SU-DHL-6 (cell line): ENCODE measurements around the gene KLK5.
"Not testable (repeated sequence)": the region's sequence is repeated elsewhere in the genome, so short reads cannot be mapped to it uniquely, and the experiment has no call there.

ENCODE experiments used
- H2AFZ ChIP-seq: fragments of 200-600 bp; sonication (generic); 2 replicates; pipeline ENCODE4 v1.6.1; 2014; ENCODE audit warnings: low read depth, mild to moderate bottlenecking, moderate library complexity, mixed read lengths, antibody characterized with exemption, low read length; ENCODE audit not compliant: severe bottlenecking
- H3F3A ChIP-seq: fragments of 200-600 bp; shearing (Covaris generic); 2 replicates; pipeline ENCODE4 v1.6.0; 2016; ENCODE audit warnings: antibody characterized with exemption, mild to moderate bottlenecking; ENCODE audit not compliant: insufficient read depth
- H3K27ac ChIP-seq: fragments of 200-600 bp; sonication (generic); 2 replicates; pipeline ENCODE4 v1.5.1; 2016; ENCODE audit warnings: low read depth, mild to moderate bottlenecking, low read length, moderate library complexity, mixed read lengths
- H3K27me3 ChIP-seq: fragments of 200-600 bp; sonication (generic), shearing (Covaris generic); 2 replicates; pipeline ENCODE4 v1.6.0; 2014; ENCODE audit warnings: mild to moderate bottlenecking, low read length
- H3K36me3 ChIP-seq: fragments of 200-600 bp; sonication (generic); 2 replicates; pipeline ENCODE4 v1.6.1; 2014; ENCODE audit warnings: mild to moderate bottlenecking, low read length, mixed read lengths
- H3K4me2 ChIP-seq: fragments of 300-600, 200-600 bp; shearing (Covaris generic), sonication (generic); 2 replicates; pipeline ENCODE4 v1.6.0; 2014; ENCODE audit warnings: low read length, low read depth, mild to moderate bottlenecking; ENCODE audit not compliant: poor library complexity, severe bottlenecking
- H3K4me3 ChIP-seq: fragments of 200-600 bp; sonication (generic); 2 replicates; pipeline ENCODE4 v1.5.1; 2014; ENCODE audit warnings: antibody characterized with exemption, low read length, mild to moderate bottlenecking, mixed read lengths; ENCODE audit not compliant: insufficient read depth, poor library complexity, severe bottlenecking
- H3K79me2 ChIP-seq: fragments of 200-600 bp; sonication (generic); 2 replicates; pipeline ENCODE4 v1.6.1; 2014; ENCODE audit warnings: mild to moderate bottlenecking, low read length, moderate library complexity; ENCODE audit not compliant: insufficient read depth
- H3K9ac ChIP-seq: fragments of 200-600 bp; sonication (generic); 2 replicates; pipeline ENCODE4 v1.7.0; 2014; ENCODE audit warnings: mild to moderate bottlenecking, low read length
- H3K9me2 ChIP-seq: fragments of 200-600 bp; sonication (generic); replicated peaks from 2 replicates; pipeline ENCODE4 v1.6.1; 2014; ENCODE audit warnings: low read length; ENCODE audit not compliant: insufficient read depth
- H3K9me3 ChIP-seq: fragments of 200-600 bp; sonication (generic); 2 replicates; pipeline ENCODE4 v1.6.1; 2014; ENCODE audit warnings: low read length, mixed read lengths; ENCODE audit not compliant: insufficient read depth
- H4K20me1 ChIP-seq: fragments of 200-600 bp; sonication (generic); 2 replicates; pipeline ENCODE4 v1.6.1; 2014; ENCODE audit warnings: low read depth, mild to moderate bottlenecking, antibody characterized with exemption, low read length, moderate library complexity, mixed read lengths
- EZH2phosphoT487 ChIP-seq: fragments of 200-600 bp; sonication (generic), shearing (Covaris generic); conservative IDR thresholded peaks from 2 replicates; pipeline ENCODE4 v1.6.1; 2018; ENCODE audit warnings: mild to moderate bottlenecking, antibody characterized with exemption, low read length, moderate library complexity, mixed read lengths
- TF ChIP-seq, protein P1 (sequence below): fragments of 200-600 bp; sonication (generic); IDR thresholded peaks from one replicate; pipeline ENCODE4 v1.5.1; 2017; ENCODE audit warnings: antibody characterized with exemption, mild to moderate bottlenecking, low read length, moderate library complexity; ENCODE audit not compliant: insufficient read depth, poor library complexity, severe bottlenecking

The KLK5 gene

GRCh38 chr19:50998061-50998460 lies 45.2 kb upstream of the KLK5 start:
- Histone ChIP-seq H3K9me2 (no peaks in the 10 kb centered on the region), H2AFZ (no peak overlapping the region), H3K9me3 (0 out of 2 replicates have a peak, but pooled peaks cover 5% of the 10 kb centered on the region), H3F3A (no peaks in the 10 kb centered on the region), H3K4me2 (no peak overlapping the region), H3K27ac (no peak overlapping the region), H3K79me2 (no peaks in the 10 kb centered on the region), H3K36me3 (no peaks in the 10 kb centered on the region), H3K9ac (no peak overlapping the region), H4K20me1 (no peaks in the 10 kb centered on the region), H3K4me3 (no peak overlapping the region), H3K27me3 (no peaks in the 10 kb centered on the region; the same call in 1 of the 2 replicates)
- TF ChIP-seq, protein P1, sequence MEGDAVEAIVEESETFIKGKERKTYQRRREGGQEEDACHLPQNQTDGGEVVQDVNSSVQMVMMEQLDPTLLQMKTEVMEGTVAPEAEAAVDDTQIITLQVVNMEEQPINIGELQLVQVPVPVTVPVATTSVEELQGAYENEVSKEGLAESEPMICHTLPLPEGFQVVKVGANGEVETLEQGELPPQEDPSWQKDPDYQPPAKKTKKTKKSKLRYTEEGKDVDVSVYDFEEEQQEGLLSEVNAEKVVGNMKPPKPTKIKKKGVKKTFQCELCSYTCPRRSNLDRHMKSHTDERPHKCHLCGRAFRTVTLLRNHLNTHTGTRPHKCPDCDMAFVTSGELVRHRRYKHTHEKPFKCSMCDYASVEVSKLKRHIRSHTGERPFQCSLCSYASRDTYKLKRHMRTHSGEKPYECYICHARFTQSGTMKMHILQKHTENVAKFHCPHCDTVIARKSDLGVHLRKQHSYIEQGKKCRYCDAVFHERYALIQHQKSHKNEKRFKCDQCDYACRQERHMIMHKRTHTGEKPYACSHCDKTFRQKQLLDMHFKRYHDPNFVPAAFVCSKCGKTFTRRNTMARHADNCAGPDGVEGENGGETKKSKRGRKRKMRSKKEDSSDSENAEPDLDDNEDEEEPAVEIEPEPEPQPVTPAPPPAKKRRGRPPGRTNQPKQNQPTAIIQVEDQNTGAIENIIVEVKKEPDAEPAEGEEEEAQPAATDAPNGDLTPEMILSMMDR: no peak
- no peak for TF ChIP-seq EZH2phosphoT487

DNA sequence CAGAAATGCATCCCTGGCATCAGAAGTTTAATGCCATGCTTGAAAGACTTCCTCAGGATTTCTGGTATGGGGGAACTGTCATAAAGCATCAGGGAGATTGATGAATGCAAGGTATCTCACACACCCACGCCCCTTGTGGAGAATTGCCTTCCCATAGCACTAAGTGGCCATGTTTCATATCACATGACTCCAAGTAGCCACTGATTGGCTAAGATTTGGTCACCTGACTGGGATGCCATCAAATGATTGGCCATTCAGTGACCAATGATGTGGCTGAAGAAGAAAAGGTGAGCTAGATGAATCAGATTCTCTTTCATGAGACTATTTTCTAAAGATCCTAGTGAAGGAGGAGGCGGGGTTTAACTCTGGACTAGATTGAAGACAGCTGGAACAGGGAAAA lies 41.3 kb upstream of the KLK5 start:
- no peaks in the 10 kb centered on the region for H3K9me2 ChIP-seq
- TF ChIP-seq, protein P1: no peak

GRCh38 chr19:50992666-50993035 lies 39.8 kb upstream of the KLK5 start:
- Histone ChIP-seq H3K27ac (no peak overlapping the region), H3F3A (no peaks in the 10 kb centered on the region), H3K9me2 (no peaks in the 10 kb centered on the region), H3K9me3 (0 out of 2 replicates have a peak, but pooled peaks cover 5% of the 10 kb centered on the region), H3K27me3 (no peaks in the 10 kb centered on the region; the same call in 1 of the 2 replicates), H3K4me2 (no peak overlapping the region), H4K20me1 (no peaks in the 10 kb centered on the region), H3K4me3 (no peak overlapping the region), H3K9ac (no peak overlapping the region), H3K79me2 (no peaks in the 10 kb centered on the region), H2AFZ (no peak overlapping the region), H3K36me3 (no peaks in the 10 kb centered on the region)
- TF ChIP-seq, protein P1: no peak
- TF ChIP-seq EZH2phosphoT487: no peak

More for the DNA sequence above, 41.3 kb upstream of the KLK5 start:
- H3K9me3 ChIP-seq: 0 out of 2 replicates have a peak, but pooled peaks cover 5% of the 10 kb centered on the region
- no peak overlapping the region for H3K4me2 ChIP-seq
- H3K27ac ChIP-seq: no peak overlapping the region
- H2AFZ ChIP-seq: no peak overlapping the region
- H3K4me3 ChIP-seq: no peak overlapping the region
- no peaks in the 10 kb centered on the region for H3K36me3 ChIP-seq
- no peaks in the 10 kb centered on the region for H3K79me2 ChIP-seq
- no peaks in the 10 kb centered on the region for H3F3A ChIP-seq
- H4K20me1 ChIP-seq: no peaks in the 10 kb centered on the region
- no peaks in the 10 kb centered on the region; the same call in 1 of the 2 replicates for H3K27me3 ChIP-seq
- H3K9ac ChIP-seq: no peak overlapping the region

- H3K27me3 ChIP-seq, H2AFZ ChIP-seq, H3K27ac ChIP-seq, H3K9me3 ChIP-seq, H3K79me2 ChIP-seq, H3K36me3 ChIP-seq, H3K9ac ChIP-seq, H4K20me1 ChIP-seq, H3F3A ChIP-seq, H3K9me2 ChIP-seq, H3K4me3 ChIP-seq, H3K4me2 ChIP-seq: not testable (repeated sequence)
These were observed 31.6 kb upstream of the KLK5 start for GRCh38 chr19:50984416-50984815.
